Hepatocyte (in vitro differentiated cells): ENCODE measurements around the gene INPP5B. TPM values are rescaled to one million over a fixed set of nuclear protein-coding genes. Genes with fewer than 3 reads are reported as not detected.
"Not testable (repeated sequence)": the region's sequence is repeated elsewhere in the genome, so short reads cannot be mapped to it uniquely, and the experiment has no call there.

Experiments used
- DNase-seq: peaks from one replicate; pipeline ENCODE4 v3.0.0-alpha.2; 2016; ENCODE audit warnings: low spot score
- H2AFZ ChIP-seq: fragments of 200-600 bp; sonication (generic); 2 replicates; pipeline ENCODE4 v1.6.0; 2016; ENCODE audit warnings: antibody characterized with exemption, mild to moderate bottlenecking
- H3K27ac ChIP-seq: fragments of 200-600 bp; sonication (generic); 2 replicates; pipeline ENCODE4 v1.5.1; 2016; ENCODE audit warnings: mild to moderate bottlenecking
- H3K27me3 ChIP-seq: fragments of 200-600 bp; sonication (generic); 2 replicates; pipeline ENCODE4 v1.6.1; 2016
- H3K36me3 ChIP-seq: fragments of 200-600 bp; sonication (generic); replicated peaks from 2 replicates; pipeline ENCODE4 v1.5.1; 2016; ENCODE audit warnings: low read depth; ENCODE audit not compliant: insufficient read depth
- H3K4me1 ChIP-seq: fragments of 200-600 bp; sonication (generic); 2 replicates; pipeline ENCODE4 v1.5.1; 2016; ENCODE audit warnings: mild to moderate bottlenecking, moderate library complexity; ENCODE audit not compliant: insufficient read depth
- H3K4me2 ChIP-seq: fragments of 200-600 bp; sonication (generic); 2 replicates; pipeline ENCODE4 v1.6.0; 2016
- H3K4me3 ChIP-seq: fragments of 200-600 bp; sonication (generic); 2 replicates; pipeline ENCODE4 v1.5.1; 2016; ENCODE audit warnings: mild to moderate bottlenecking
- H3K79me2 ChIP-seq: fragments of 200-600 bp; sonication (generic); 2 replicates; pipeline ENCODE4 v1.6.0; 2017; ENCODE audit warnings: mild to moderate bottlenecking
- H3K9me2 ChIP-seq: fragments of 200-600 bp; sonication (generic); replicated peaks from 2 replicates; pipeline ENCODE4 v1.6.0; 2017; ENCODE audit warnings: mild to moderate bottlenecking; ENCODE audit not compliant: insufficient read depth
- H3K9me3 ChIP-seq: fragments of 200-600 bp; sonication (generic); 2 replicates; pipeline ENCODE4 v1.5.1; 2016; ENCODE audit warnings: low read depth, mild to moderate bottlenecking
- H4K20me1 ChIP-seq: fragments of 200-600 bp; sonication (generic); 2 replicates; pipeline ENCODE4 v1.6.0; 2016; ENCODE audit warnings: mild to moderate bottlenecking; ENCODE audit not compliant: insufficient read depth, poor library complexity, severe bottlenecking
- CTCF ChIP-seq: fragments of 200-600 bp; sonication (generic); IDR thresholded peaks from 2 replicates; pipeline ENCODE4 v1.5.1; 2016; ENCODE audit warnings: antibody characterized with exemption, mild to moderate bottlenecking; ENCODE audit not compliant: poor library complexity
- EZH2 ChIP-seq: fragments of 200-600 bp; sonication (generic); IDR thresholded peaks from 2 replicates; pipeline ENCODE4 v1.6.1; 2016; ENCODE audit warnings: antibody characterized with exemption, mild to moderate bottlenecking, borderline replicate concordance
- EZH2phosphoT487 ChIP-seq: fragments of 200-600 bp; sonication (generic); IDR thresholded peaks from one replicate; pipeline ENCODE4 v1.6.1; 2018; ENCODE audit warnings: antibody characterized with exemption, mild to moderate bottlenecking, low read depth, moderate library complexity; ENCODE audit not compliant: unreplicated experiment, severe bottlenecking
- WGBS: methylation state at CpG from one replicate; pipeline ENCODE4 v1.1.6; 2016; ENCODE audit warnings: low lambda C conversion rate; ENCODE audit errors: missing lambda C conversion rate; 5-methylcytosine and 5-hydroxymethylcytosine counted together
- polyA plus RNA-seq: library from polyadenylated mRNA; unstranded; fragments of >200 nt; fragmentation: Nextera tagmentation; extraction: Ambion mirVana; gene quantifications from 2 replicates; pipeline ENCODE4 v1.2.1, GENCODE V29; 2016
- total RNA-seq: library from RNA; depleted of rRNA; stranded (reverse); fragments of >200 nt; gene quantifications from 2 replicates; pipeline ENCODE4 v1.2.3, GENCODE V29; 2014

The INPP5B gene
- total and polyA plus RNA-seq, 2 experiments from 2014 or later: 9.3 to 18.3 TPM

GRCh38 chr1:37906591-37906990 is 40.3 kb downstream of the INPP5B start:
- WGBS: 92% methylated on average over 3 of the region's 3 CpGs
- H3K4me3 ChIP-seq, H3K9me2 ChIP-seq, H3K27ac ChIP-seq, H4K20me1 ChIP-seq, H3K27me3 ChIP-seq, H3K79me2 ChIP-seq, H2AFZ ChIP-seq, H3K36me3 ChIP-seq, DNase-seq, H3K4me2 ChIP-seq, H3K4me1 ChIP-seq: not testable (repeated sequence)
- peaks cover 11% of the 10 kb centered on the region for H3K9me3 ChIP-seq

GRCh38 chr1:37905727-37906126 is 41.1 kb downstream of the INPP5B start:
- H2AFZ ChIP-seq: no peak overlapping the region
- no peak overlapping the region for H3K27ac ChIP-seq
- H3K36me3 ChIP-seq: no peaks in the 10 kb centered on the region
- WGBS: 100% methylated on average over 1 of the region's 1 CpG
- H4K20me1 ChIP-seq: no peaks in the 10 kb centered on the region
- H3K4me2 ChIP-seq: no peak overlapping the region
- no peaks in the 10 kb centered on the region for H3K4me1 ChIP-seq
- no peaks in the 10 kb centered on the region for H3K79me2 ChIP-seq
- H3K9me2 ChIP-seq: no peaks in the 10 kb centered on the region
- no peak for DNase-seq
- H3K9me3 ChIP-seq: peaks cover 11% of the 10 kb centered on the region
- no peak overlapping the region for H3K4me3 ChIP-seq
- no peaks in the 10 kb centered on the region for H3K27me3 ChIP-seq
- TF ChIP-seq CTCF (no peak), EZH2 (no peak), EZH2phosphoT487 (no peak)

GRCh38 chr1:37903921-37904320 is 42.9 kb downstream of the INPP5B start:
- not testable (repeated sequence) for H3K36me3 ChIP-seq, H3K79me2 ChIP-seq, DNase-seq, H3K9me2 ChIP-seq, H4K20me1 ChIP-seq, H3K4me2 ChIP-seq, H2AFZ ChIP-seq, H3K4me1 ChIP-seq, H3K4me3 ChIP-seq, H3K27me3 ChIP-seq, H3K27ac ChIP-seq
- 94% methylated on average over 6 of the region's 6 CpGs for WGBS
- peaks cover 11% of the 10 kb centered on the region for H3K9me3 ChIP-seq

- H3K36me3 ChIP-seq: no peaks in the 10 kb centered on the region
- H3K4me1 ChIP-seq: no peaks in the 10 kb centered on the region
- H3K79me2 ChIP-seq: no peaks in the 10 kb centered on the region
- H3K27ac ChIP-seq: no peak overlapping the region
- no peaks in the 10 kb centered on the region for H3K9me2 ChIP-seq
- H3K4me2 ChIP-seq: no peak overlapping the region
- H3K9me3 ChIP-seq: peaks cover 11% of the 10 kb centered on the region
- DNase-seq: no peak
- H2AFZ ChIP-seq: no peak overlapping the region
- TF ChIP-seq EZH2 (no peak), CTCF (no peak), EZH2phosphoT487 (no peak)
- 79% methylated on average over 5 of the region's 5 CpGs for WGBS
- H4K20me1 ChIP-seq: no peaks in the 10 kb centered on the region
- no peak overlapping the region for H3K4me3 ChIP-seq
- no peaks in the 10 kb centered on the region for H3K27me3 ChIP-seq
Observed at GRCh38 chr1:37902983-37903382, 43.9 kb downstream of the INPP5B start.

GRCh38 chr1:37901893-37902225 is 45.0 kb downstream of the INPP5B start:
- H3K36me3 ChIP-seq: no peaks in the 10 kb centered on the region
- TF ChIP-seq EZH2: no peak
- no peak for TF ChIP-seq CTCF
- TF ChIP-seq EZH2phosphoT487: no peak

More at GRCh38 chr1:37901893-37902225, 45.0 kb downstream of the INPP5B start:
- H3K9me2 ChIP-seq: no peaks in the 10 kb centered on the region
- H3K9me3 ChIP-seq: peaks cover 11% of the 10 kb centered on the region
- no peak overlapping the region for H3K4me3 ChIP-seq
- H3K27ac ChIP-seq: no peak overlapping the region
- no peak overlapping the region for H3K4me2 ChIP-seq
- 97% methylated on average over 6 of the region's 6 CpGs for WGBS
- H3K4me1 ChIP-seq: no peaks in the 10 kb centered on the region
- no peaks in the 10 kb centered on the region for H3K79me2 ChIP-seq
- no peaks in the 10 kb centered on the region for H3K27me3 ChIP-seq
- no peak for DNase-seq
- no peaks in the 10 kb centered on the region for H4K20me1 ChIP-seq
- H2AFZ ChIP-seq: no peak overlapping the region
